Spinal cord (tissue), 10 donors: Measurements from ENCODE around the gene CCDC110. TPM values are rescaled to one million over a fixed set of nuclear protein-coding genes. Genes with fewer than 3 reads are reported as not detected.

Experiments used
- DNase-seq, 6 donors: peaks; one replicate each; pipeline versions ENCODE4 v3.0.0 to v3.0.0-alpha.2; 2013 to 2015; ENCODE audit warnings: low spot score in 6 of 6, low read depth in 4 of 6
- H3K27ac ChIP-seq: one replicate; pipeline ENCODE4 v1.5.1; 2013; ENCODE audit warnings: low read depth, low read length, control low read depth
- H3K27me3 ChIP-seq: one replicate; pipeline ENCODE4 v1.6.1; 2013; ENCODE audit warnings: low read length; ENCODE audit not compliant: control insufficient read depth, insufficient read depth
- H3K36me3 ChIP-seq: one replicate; pipeline ENCODE4 v1.6.1; 2013; ENCODE audit warnings: low read length; ENCODE audit not compliant: control insufficient read depth, insufficient read depth
- H3K4me1 ChIP-seq: one replicate; pipeline ENCODE4 v1.6.1; 2013; ENCODE audit warnings: low read length; ENCODE audit not compliant: control insufficient read depth, insufficient read depth
- H3K4me3 ChIP-seq: one replicate; pipeline ENCODE4 v1.5.1; 2013; ENCODE audit warnings: low read depth, low read length, control low read depth
- H3K9me3 ChIP-seq: one replicate; pipeline ENCODE4 v1.6.1; 2013; ENCODE audit warnings: low read length; ENCODE audit not compliant: control insufficient read depth, insufficient read depth
- WGBS: methylation state at CpG from one replicate; pipeline ENCODE4 v1.1.5; 2013; ENCODE audit warnings: missing lambda C conversion rate; ENCODE audit not compliant: insufficient coverage; 5-methylcytosine and 5-hydroxymethylcytosine counted together
- polyA plus RNA-seq, 2 donors: library from polyadenylated mRNA; unstranded; fragments of 120-200 nt; gene quantifications; one replicate each; pipeline ENCODE4 v1.2.1, GENCODE V29; 2013; ENCODE audit not compliant: insufficient read length in 2 of 2
- total RNA-seq, 2 donors: library from RNA; depleted of rRNA in 1 of 2; stranded (reverse); fragments of 120-200 nt in 1 of 2; fragments of >200 nt in 1 of 2; gene quantifications; one replicate each; pipeline versions ENCODE4 v1.2.3 to v1.2.4, GENCODE V29; 2013 to 2014
- donor health status: healthy.

The CCDC110 gene
- total and polyA plus RNA-seq, 4 donors = 2.0 to 4.8 (median 2.6) TPM

DNA sequence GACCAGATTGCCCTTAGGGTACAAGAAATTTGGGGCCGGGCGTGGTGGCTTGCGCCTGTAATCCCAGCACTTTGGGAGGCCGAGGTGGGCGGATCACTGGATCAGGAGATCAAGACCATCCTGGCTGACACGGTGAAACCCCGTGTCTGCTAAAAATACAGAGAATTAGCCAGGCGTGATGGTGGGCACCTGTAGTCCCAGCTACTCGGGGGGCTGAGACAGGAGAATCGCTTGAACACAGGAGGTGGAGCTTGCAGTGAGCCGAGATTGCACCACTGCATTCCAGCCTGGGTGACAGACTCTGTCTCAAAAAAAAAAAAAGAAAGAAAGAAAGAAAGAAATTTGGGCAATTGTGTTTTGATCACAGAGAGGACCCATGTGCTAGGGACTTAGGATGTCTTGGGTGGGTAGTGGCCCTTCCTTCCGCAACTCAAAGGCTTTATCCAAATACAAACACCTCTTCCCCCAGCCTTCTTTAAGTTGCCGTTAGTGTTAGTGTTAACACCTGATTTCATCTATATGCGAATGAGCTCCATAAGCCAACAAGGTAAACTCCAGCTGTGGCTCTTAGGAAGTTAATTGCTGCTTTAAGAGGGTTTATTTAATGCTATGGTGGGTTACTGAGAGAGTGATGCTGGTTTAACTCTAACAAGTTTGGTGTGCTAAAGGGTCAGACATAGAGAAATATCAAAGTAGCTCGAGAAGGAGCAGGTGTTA is 8.6 kb upstream of the CCDC110 start:
- 80% methylated on average over 13 of the region's 15 CpGs for WGBS
- Histone ChIP-seq H3K9me3 (no peaks in the 10 kb centered on the region), H3K4me3 (no peak overlapping the region), H3K27ac (no peak overlapping the region), H3K27me3 (no peaks in the 10 kb centered on the region), H3K36me3 (no peaks in the 10 kb centered on the region), H3K4me1 (no peaks in the 10 kb centered on the region)
- DNase-seq = no peak

- Histone ChIP-seq H3K27me3 (no peaks in the 10 kb centered on the region), H3K4me3 (no peak overlapping the region), H3K4me1 (no peaks in the 10 kb centered on the region), H3K36me3 (no peaks in the 10 kb centered on the region), H3K9me3 (no peaks in the 10 kb centered on the region), H3K27ac (no peak overlapping the region)
- DNase-seq = no peak
- WGBS = no CpG with 5 or more reads among the region's 1 CpG
These were observed 8.0 kb upstream of the CCDC110 start for GRCh38 chr4:185479507-185479971.

- H3K4me1 ChIP-seq = peaks cover 13% of the 10 kb centered on the region
- H3K27me3 ChIP-seq = no peaks in the 10 kb centered on the region
- WGBS = 98% methylated on average over 8 of the region's 8 CpGs
- H3K4me3 ChIP-seq = no peak overlapping the region
- no peaks in the 10 kb centered on the region for H3K9me3 ChIP-seq
- no peak overlapping the region for H3K27ac ChIP-seq
- H3K36me3 ChIP-seq = no peaks in the 10 kb centered on the region
- no peak for DNase-seq
These were observed 1.7 kb upstream of the CCDC110 start for GRCh38 chr4:185473247-185473646.

GRCh38 chr4:185472103-185472542 is 590 bp upstream of the CCDC110 start:
- peak in 3 of 6 donors; percentile 2 to 66 (median 24) for DNase-seq
- Histone ChIP-seq H3K4me3 (peak overlapping the region; percentile 78), H3K4me1 (peaks cover 13% of the 10 kb centered on the region), H3K9me3 (no peaks in the 10 kb centered on the region), H3K36me3 (no peaks in the 10 kb centered on the region), H3K27ac (no peak overlapping the region), H3K27me3 (no peaks in the 10 kb centered on the region)
- WGBS = 16% methylated on average over 5 of the region's 10 CpGs

GRCh38 chr4:185470501-185471195 is 885 bp downstream of the CCDC110 start:
- 3% methylated on average over 25 of the region's 41 CpGs for WGBS

GRCh38 chr4:185469580-185470154 is 1.9 kb downstream of the CCDC110 start:
- Histone ChIP-seq H3K4me1 (peaks cover 13% of the 10 kb centered on the region), H3K27ac (no peak overlapping the region), H3K4me3 (no peak overlapping the region), H3K36me3 (no peaks in the 10 kb centered on the region), H3K9me3 (no peaks in the 10 kb centered on the region), H3K27me3 (no peaks in the 10 kb centered on the region)
- 59% methylated on average over 5 of the region's 9 CpGs for WGBS
- peak in 1 of 6 donors; percentile 21 for DNase-seq

More at GRCh38 chr4:185470501-185471195, 885 bp downstream of the CCDC110 start:
- H3K27me3 ChIP-seq = no peaks in the 10 kb centered on the region
- H3K27ac ChIP-seq = no peak overlapping the region
- H3K9me3 ChIP-seq = no peaks in the 10 kb centered on the region
- H3K4me3 ChIP-seq = peak overlapping the region; percentile 72
- no peaks in the 10 kb centered on the region for H3K36me3 ChIP-seq
- DNase-seq = peak in 3 of 6 donors; percentile 13 to 53 (median 36)
- H3K4me1 ChIP-seq = peaks cover 13% of the 10 kb centered on the region

- no peak for DNase-seq
- Histone ChIP-seq H3K4me1 (peaks cover 13% of the 10 kb centered on the region), H3K27ac (no peak overlapping the region), H3K9me3 (no peaks in the 10 kb centered on the region), H3K36me3 (no peaks in the 10 kb centered on the region), H3K4me3 (no peak overlapping the region), H3K27me3 (no peaks in the 10 kb centered on the region)
- WGBS = 58% methylated on average over 2 of the region's 2 CpGs
These were observed 2.5 kb downstream of the CCDC110 start for GRCh38 chr4:185468999-185469398.

DNA sequence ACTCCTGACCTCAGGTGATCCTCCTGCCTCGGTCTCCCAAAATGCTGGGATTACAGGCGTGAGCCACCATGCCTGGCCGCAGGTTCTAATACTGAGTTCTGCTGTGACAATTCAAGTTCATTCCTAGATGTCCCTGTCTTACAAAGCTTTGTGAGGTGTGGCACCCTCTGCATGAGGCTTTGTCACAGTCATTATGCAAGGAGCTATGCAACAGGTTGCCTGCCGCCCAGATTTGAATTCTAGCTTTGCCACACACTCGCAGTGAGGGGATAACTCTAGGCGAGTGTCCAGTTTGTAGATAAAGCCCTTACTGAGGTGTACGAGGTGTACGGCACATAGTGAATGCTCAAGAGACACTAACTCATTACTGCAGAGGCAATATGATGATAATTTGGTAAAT is 3.5 kb downstream of the CCDC110 start:
- no peak overlapping the region for H3K4me3 ChIP-seq
- H3K4me1 ChIP-seq = peaks cover 13% of the 10 kb centered on the region
- H3K27ac ChIP-seq = no peak overlapping the region
- no peaks in the 10 kb centered on the region for H3K27me3 ChIP-seq
- WGBS = 97% methylated on average over 6 of the region's 8 CpGs
- no peaks in the 10 kb centered on the region for H3K9me3 ChIP-seq
- no peak for DNase-seq
- H3K36me3 ChIP-seq = no peaks in the 10 kb centered on the region

- no peak overlapping the region for H3K27ac ChIP-seq
These were observed 4.4 kb downstream of the CCDC110 start for GRCh38 chr4:185467101-185467500.

More at GRCh38 chr4:185467101-185467500, 4.4 kb downstream of the CCDC110 start:
- Histone ChIP-seq H3K27me3 (no peaks in the 10 kb centered on the region), H3K9me3 (no peaks in the 10 kb centered on the region), H3K36me3 (no peaks in the 10 kb centered on the region), H3K4me3 (no peak overlapping the region), H3K4me1 (peaks cover 11% of the 10 kb centered on the region)
- peak in 1 of 6 donors; percentile 39 for DNase-seq
- WGBS = no CpG with 5 or more reads among the region's 4 CpGs
